Adrenal gland (tissue), 5 donors: ENCODE measurements around the gene MGMT.

Experiments used
- POLR2A ChIP-seq, 2 donors: fragments of 450-650 bp; IDR thresholded peaks; one replicate each; pipeline ENCODE4 v1.6.1; 2017; ENCODE audit warnings: antibody characterized with exemption in 2 of 2, mild to moderate bottlenecking in 2 of 2, moderate library complexity in 1 of 2
- TF ChIP-seq, protein P1 (sequence below), 6 experiments: fragments of 450-650 bp in 4 of 6; fragments of 200-600 bp in 2 of 6; sonication (generic) in 1 of 6; IDR thresholded peaks; 1 replicate in 5 of 6; 2 replicates in 1 of 6; pipeline versions ENCODE4 v1.5.1 to v1.8.0; 2016 to 2021; ENCODE audit warnings: antibody characterized with exemption in 6 of 6, mild to moderate bottlenecking in 2 of 6, moderate library complexity in 1 of 6
- donor health status: DM: no; HTN: no; CAD: no.

DNA sequence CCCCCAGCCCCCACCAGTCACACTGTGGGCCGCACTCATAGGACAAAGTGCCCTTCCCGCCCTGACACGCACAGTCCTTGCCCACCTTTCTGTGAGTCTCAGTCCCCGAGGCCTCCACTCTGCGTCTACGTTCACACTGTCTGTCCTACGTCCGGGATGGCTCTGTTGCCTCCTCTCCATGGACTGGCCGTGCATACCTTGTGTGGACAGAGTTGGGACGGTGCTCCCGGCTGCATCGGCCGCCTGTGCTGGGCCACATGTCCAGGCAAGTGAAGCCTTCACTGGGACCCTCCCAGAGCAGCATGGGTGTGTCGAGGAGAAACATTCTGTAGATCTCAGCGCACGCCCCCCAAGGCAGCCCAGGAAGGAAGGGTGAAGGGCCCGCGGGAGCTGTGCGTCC lies 239.0 kb downstream of the MGMT start:
- TF ChIP-seq, protein P1, sequence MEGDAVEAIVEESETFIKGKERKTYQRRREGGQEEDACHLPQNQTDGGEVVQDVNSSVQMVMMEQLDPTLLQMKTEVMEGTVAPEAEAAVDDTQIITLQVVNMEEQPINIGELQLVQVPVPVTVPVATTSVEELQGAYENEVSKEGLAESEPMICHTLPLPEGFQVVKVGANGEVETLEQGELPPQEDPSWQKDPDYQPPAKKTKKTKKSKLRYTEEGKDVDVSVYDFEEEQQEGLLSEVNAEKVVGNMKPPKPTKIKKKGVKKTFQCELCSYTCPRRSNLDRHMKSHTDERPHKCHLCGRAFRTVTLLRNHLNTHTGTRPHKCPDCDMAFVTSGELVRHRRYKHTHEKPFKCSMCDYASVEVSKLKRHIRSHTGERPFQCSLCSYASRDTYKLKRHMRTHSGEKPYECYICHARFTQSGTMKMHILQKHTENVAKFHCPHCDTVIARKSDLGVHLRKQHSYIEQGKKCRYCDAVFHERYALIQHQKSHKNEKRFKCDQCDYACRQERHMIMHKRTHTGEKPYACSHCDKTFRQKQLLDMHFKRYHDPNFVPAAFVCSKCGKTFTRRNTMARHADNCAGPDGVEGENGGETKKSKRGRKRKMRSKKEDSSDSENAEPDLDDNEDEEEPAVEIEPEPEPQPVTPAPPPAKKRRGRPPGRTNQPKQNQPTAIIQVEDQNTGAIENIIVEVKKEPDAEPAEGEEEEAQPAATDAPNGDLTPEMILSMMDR (IDR thresholded peaks at IDR 0.05) = no peak
- TF ChIP-seq POLR2A (IDR thresholded peaks at IDR 0.05) = no peak
